D721Med (cell line): ENCODE data around the gene GCM1.

ENCODE experiments used
- DNase-seq: peaks from one replicate; pipeline ENCODE4 v3.0.0; 2011; ENCODE audit warnings: low spot score; ENCODE audit not compliant: insufficient read length
- FAIRE-seq: peaks from 2 replicates; lab custom pipeline; 2011; peaks lifted over from hg19 to GRCh38; lab: Jason Lieb, UNC
- TF ChIP-seq, protein P1 (sequence below): IDR thresholded peaks from 2 replicates; pipeline ENCODE4 v1.5.1; 2012; ENCODE audit warnings: mild to moderate bottlenecking, control low read depth; ENCODE audit not compliant: insufficient read depth; ENCODE audit errors: missing control alignments

Gene GCM1

GRCh38 chr6:53119772-53120409, 28.8 kb downstream of the GCM1 start:
- TF ChIP-seq, protein P1, sequence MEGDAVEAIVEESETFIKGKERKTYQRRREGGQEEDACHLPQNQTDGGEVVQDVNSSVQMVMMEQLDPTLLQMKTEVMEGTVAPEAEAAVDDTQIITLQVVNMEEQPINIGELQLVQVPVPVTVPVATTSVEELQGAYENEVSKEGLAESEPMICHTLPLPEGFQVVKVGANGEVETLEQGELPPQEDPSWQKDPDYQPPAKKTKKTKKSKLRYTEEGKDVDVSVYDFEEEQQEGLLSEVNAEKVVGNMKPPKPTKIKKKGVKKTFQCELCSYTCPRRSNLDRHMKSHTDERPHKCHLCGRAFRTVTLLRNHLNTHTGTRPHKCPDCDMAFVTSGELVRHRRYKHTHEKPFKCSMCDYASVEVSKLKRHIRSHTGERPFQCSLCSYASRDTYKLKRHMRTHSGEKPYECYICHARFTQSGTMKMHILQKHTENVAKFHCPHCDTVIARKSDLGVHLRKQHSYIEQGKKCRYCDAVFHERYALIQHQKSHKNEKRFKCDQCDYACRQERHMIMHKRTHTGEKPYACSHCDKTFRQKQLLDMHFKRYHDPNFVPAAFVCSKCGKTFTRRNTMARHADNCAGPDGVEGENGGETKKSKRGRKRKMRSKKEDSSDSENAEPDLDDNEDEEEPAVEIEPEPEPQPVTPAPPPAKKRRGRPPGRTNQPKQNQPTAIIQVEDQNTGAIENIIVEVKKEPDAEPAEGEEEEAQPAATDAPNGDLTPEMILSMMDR = no peak
- FAIRE-seq (no peak), DNase-seq (no peak)

GRCh38 chr6:53119349-53119748, 29.3 kb downstream of the GCM1 start:
- DNase-seq = no peak
- no peak for FAIRE-seq
- TF ChIP-seq, protein P1 = no peak

- TF ChIP-seq, protein P1 = no peak
- FAIRE-seq (no peak), DNase-seq (no peak)
These were observed 32.9 kb downstream of the GCM1 start for GRCh38 chr6:53115741-53116140.

- TF ChIP-seq, protein P1 = no peak
- FAIRE-seq (no peak), DNase-seq (no peak)
These were observed 33.5 kb downstream of the GCM1 start for GRCh38 chr6:53115113-53115512.

- no peak for FAIRE-seq
- no peak for DNase-seq
- TF ChIP-seq, protein P1 = no peak
These were observed 34.9 kb downstream of the GCM1 start for GRCh38 chr6:53113742-53114141.

DNA sequence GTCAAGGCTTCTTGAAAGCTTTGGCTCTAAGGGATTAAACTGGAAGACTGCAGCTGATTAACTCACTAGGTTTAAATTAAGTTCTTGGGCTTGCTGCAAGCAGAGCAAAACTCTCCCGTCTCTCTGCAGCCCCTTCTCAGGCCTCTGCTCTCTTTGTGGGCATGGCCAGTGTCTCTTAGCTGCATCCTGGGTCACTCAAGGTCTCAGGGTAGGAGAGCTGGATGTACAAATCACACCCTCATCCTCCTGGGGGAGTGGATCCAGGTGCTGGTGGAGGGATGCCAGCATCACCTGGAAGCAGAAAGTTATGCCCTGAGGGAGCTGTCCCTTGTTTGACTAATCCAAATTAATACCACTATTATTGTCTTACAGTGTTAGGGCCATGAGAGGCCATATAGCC, 35.8 kb downstream of the GCM1 start:
- TF ChIP-seq, protein P1 = no peak
- DNase-seq (no peak), FAIRE-seq (no peak)

DNA sequence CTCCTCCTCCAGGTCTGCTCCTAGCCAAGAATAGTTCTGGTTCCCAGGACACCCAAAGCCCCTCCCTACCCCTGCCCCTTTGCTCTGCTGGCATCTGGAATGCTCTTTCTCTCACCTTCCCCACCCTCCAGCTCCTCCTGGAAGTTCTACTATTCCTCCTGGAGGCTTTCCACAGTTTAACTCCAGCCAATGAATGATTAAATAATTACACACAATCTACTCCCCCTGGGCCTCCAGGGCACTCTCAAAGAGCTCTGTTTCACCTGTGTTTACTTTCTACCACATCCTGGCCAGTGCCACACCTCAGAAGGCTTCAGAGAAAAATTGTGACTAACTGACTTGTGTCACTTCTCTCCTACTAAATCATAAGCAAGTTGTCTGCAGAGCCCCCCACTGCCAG, 36.2 kb downstream of the GCM1 start:
- FAIRE-seq (no peak), DNase-seq (no peak)
- TF ChIP-seq, protein P1 = no peak
